GM12878 (cell line): ENCODE results near the gene TLL2. TPM values are rescaled to one million over a fixed set of nuclear protein-coding genes. Genes with fewer than 3 reads are reported as not detected.

Experiments
- BCL11A ChIP-seq: IDR thresholded peaks from 2 replicates; pipeline ENCODE4 v1.6.1; 2011; ENCODE audit warnings: low read depth, low read length
- LARP7 ChIP-seq: fragments of 450-650 bp; IDR thresholded peaks from 2 replicates; pipeline ENCODE4 v1.6.1; 2017; ENCODE audit warnings: mild to moderate bottlenecking
- MLLT1 ChIP-seq: fragments of 450-650 bp; IDR thresholded peaks from 2 replicates; pipeline ENCODE4 v1.6.1; 2016; ENCODE audit warnings: mild to moderate bottlenecking
- MYC ChIP-seq: IDR thresholded peaks from 2 replicates; pipeline ENCODE4 v1.6.1; 2011; ENCODE audit warnings: mild to moderate bottlenecking, low read length, moderate library complexity, inconsistent platforms; ENCODE audit not compliant: insufficient read depth, insufficient replicate concordance, insufficient read length, severe bottlenecking
- NR2C2 ChIP-seq: IDR thresholded peaks from 2 replicates; pipeline ENCODE4 v1.6.1; 2011; ENCODE audit warnings: borderline replicate concordance, low read depth; ENCODE audit not compliant: control insufficient read depth, insufficient read length
- NR2F1 ChIP-seq: fragments of 450-650 bp; conservative IDR thresholded peaks from 2 replicates; pipeline ENCODE4 v1.6.1; 2017; ENCODE audit warnings: mild to moderate bottlenecking
- POLR2A ChIP-seq: IDR thresholded peaks from 2 replicates; pipeline ENCODE4 v1.6.1; 2011; ENCODE audit warnings: low read depth, mild to moderate bottlenecking, low read length
- RCOR1 ChIP-seq: conservative IDR thresholded peaks from 2 replicates; pipeline ENCODE4 v1.6.1; 2012; ENCODE audit warnings: low read depth, low read length, improper control_type of control experiment
- RELB ChIP-seq: fragments of 450-650 bp; IDR thresholded peaks from 2 replicates; pipeline ENCODE4 v1.6.1; 2017; ENCODE audit warnings: low read depth, mild to moderate bottlenecking, moderate library complexity
- SUZ12 ChIP-seq: fragments of 200-600 bp; sonication (generic); IDR thresholded peaks from one replicate; pipeline ENCODE4 v1.6.1; 2018; ENCODE audit warnings: antibody characterized with exemption, mild to moderate bottlenecking; ENCODE audit not compliant: unreplicated experiment
- ZNF687 ChIP-seq: fragments of 450-650 bp; IDR thresholded peaks from 2 replicates; pipeline ENCODE4 v1.6.1; 2017; ENCODE audit warnings: mild to moderate bottlenecking, moderate library complexity
- polyA plus RNA-seq, 11 experiments: library from polyadenylated mRNA; depleted of rRNA in 4 of 11; unstranded in 6 of 11; stranded (reverse) in 5 of 11; fragments of >200 nt; fragmentation: Nextera tagmentation in 4 of 11; fragmentation: Illumina TruSeq in 1 of 11; extraction: Ambion mirVana in 4 of 11; extraction: Trizol in 1 of 11; gene quantifications; 1 replicate in 1 of 11; 2 replicates in 10 of 11; pipeline versions ENCODE4 v1.2.1 to v1.2.3, GENCODE V29; 2011 to 2016; ENCODE audit warnings: inconsistent platforms in 2 of 11, missing spikeins in 2 of 11, low read depth in 1 of 11
- total RNA-seq, 4 experiments: library from RNA; depleted of rRNA in 3 of 4; stranded (reverse); fragments of >200 nt in 3 of 4; fragmentation: Illumina TruSeq in 1 of 4; extraction: Trizol in 1 of 4; gene quantifications; 2 replicates each; pipeline versions ENCODE4 v1.2.1 to v1.2.3, GENCODE V29; 2013 to 2021
- TF ChIP-seq, protein P1 (sequence below): fragments of 450-650 bp; IDR thresholded peaks from 2 replicates; pipeline ENCODE4 v1.6.1; 2016; ENCODE audit warnings: mild to moderate bottlenecking
- TF ChIP-seq, protein P2 (sequence below): IDR thresholded peaks from 2 replicates; pipeline ENCODE4 v1.6.1; 2012; ENCODE audit warnings: improper control_type of control experiment, low read depth, low read length; ENCODE audit not compliant: insufficient replicate concordance

The TLL2 gene
- total and polyA plus RNA-seq, 10 of the 15 experiments (the other 5 are each of a cell fraction or from before 2014, with no cell fraction given) = 0.02 to 2.1 (median 0.52) TPM

DNA sequence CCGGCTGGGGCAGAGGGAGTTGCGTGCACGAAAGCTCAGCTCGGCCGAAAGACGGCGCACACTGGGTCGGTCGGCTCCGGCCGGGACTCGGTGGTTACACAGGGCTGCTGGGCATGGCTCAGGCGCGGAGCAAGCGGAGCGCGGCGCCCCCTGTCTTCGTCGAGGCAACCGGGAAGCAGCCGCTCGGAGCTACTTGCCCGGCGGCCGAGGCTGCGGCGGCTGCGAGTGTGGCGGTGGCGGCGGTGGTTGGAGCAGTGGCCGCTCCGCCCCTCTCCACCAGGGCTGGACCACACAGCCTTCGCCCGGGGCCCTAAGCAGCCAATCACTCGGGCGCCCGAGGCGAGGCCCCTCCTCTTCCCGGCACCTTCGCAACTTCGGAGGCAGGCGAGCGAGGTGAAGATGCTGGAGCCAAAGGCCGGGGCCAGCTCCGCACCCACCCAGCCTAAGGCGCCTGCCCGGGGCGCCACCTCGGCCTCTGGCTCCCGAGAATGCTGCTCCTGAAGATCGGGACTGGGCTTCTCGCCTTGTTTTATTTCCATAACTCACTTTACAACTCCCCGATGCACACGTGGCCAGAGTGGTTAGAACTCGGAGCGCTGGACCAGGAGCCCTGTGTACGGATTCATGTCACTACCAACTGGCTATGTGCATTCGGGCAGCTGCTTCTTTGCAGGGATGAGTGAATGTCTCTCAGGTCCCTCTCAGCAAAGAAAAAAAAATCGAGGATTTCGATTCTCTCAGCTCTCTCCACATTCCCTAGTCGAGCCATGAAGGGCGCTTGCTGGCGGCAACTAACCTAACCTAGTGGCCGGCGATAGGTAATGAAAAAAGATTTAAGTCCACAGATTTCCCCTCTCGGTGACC lies at the start of gene TLL2 (continued):
- TF ChIP-seq RELB (no peak), RCOR1 (no peak), BCL11A (no peak), MLLT1 (no peak), POLR2A (0 out of 2 replicates have a peak, but pooled peaks have one; percentile 38), SUZ12 (no peak), MYC (no peak), ZNF687 (no peak), NR2C2 (no peak), NR2F1 (peak; percentile 34; the same call in 1 of the 2 replicates), LARP7 (peak; percentile 74)
- TF ChIP-seq, protein P1, sequence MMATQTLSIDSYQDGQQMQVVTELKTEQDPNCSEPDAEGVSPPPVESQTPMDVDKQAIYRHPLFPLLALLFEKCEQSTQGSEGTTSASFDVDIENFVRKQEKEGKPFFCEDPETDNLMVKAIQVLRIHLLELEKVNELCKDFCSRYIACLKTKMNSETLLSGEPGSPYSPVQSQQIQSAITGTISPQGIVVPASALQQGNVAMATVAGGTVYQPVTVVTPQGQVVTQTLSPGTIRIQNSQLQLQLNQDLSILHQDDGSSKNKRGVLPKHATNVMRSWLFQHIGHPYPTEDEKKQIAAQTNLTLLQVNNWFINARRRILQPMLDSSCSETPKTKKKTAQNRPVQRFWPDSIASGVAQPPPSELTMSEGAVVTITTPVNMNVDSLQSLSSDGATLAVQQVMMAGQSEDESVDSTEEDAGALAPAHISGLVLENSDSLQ = peak; percentile 52
- TF ChIP-seq, protein P2, sequence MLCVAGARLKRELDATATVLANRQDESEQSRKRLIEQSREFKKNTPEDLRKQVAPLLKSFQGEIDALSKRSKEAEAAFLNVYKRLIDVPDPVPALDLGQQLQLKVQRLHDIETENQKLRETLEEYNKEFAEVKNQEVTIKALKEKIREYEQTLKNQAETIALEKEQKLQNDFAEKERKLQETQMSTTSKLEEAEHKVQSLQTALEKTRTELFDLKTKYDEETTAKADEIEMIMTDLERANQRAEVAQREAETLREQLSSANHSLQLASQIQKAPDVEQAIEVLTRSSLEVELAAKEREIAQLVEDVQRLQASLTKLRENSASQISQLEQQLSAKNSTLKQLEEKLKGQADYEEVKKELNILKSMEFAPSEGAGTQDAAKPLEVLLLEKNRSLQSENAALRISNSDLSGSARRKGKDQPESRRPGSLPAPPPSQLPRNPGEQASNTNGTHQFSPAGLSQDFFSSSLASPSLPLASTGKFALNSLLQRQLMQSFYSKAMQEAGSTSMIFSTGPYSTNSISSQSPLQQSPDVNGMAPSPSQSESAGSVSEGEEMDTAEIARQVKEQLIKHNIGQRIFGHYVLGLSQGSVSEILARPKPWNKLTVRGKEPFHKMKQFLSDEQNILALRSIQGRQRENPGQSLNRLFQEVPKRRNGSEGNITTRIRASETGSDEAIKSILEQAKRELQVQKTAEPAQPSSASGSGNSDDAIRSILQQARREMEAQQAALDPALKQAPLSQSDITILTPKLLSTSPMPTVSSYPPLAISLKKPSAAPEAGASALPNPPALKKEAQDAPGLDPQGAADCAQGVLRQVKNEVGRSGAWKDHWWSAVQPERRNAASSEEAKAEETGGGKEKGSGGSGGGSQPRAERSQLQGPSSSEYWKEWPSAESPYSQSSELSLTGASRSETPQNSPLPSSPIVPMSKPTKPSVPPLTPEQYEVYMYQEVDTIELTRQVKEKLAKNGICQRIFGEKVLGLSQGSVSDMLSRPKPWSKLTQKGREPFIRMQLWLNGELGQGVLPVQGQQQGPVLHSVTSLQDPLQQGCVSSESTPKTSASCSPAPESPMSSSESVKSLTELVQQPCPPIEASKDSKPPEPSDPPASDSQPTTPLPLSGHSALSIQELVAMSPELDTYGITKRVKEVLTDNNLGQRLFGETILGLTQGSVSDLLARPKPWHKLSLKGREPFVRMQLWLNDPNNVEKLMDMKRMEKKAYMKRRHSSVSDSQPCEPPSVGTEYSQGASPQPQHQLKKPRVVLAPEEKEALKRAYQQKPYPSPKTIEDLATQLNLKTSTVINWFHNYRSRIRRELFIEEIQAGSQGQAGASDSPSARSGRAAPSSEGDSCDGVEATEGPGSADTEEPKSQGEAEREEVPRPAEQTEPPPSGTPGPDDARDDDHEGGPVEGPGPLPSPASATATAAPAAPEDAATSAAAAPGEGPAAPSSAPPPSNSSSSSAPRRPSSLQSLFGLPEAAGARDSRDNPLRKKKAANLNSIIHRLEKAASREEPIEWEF = no peak
